GM21528 (cell line): ENCODE results near the gene SORBS2.

ENCODE experiments used
- ATAC-seq: cut with Tn5 transposase; IDR thresholded peaks from one replicate; pipeline ENCODE4 v1.9.1; 2021; ENCODE audit warnings: mild to moderate bottlenecking, moderate library complexity; ENCODE audit not compliant: unreplicated experiment, low FRiP score

The SORBS2 gene

GRCh38 chr4:185805979-185806378 is 6.0 kb downstream of the SORBS2 start:
- no peak for ATAC-seq

GRCh38 chr4:185805262-185805802 is 6.7 kb downstream of the SORBS2 start:
- no peak for ATAC-seq

GRCh38 chr4:185803022-185803421 is 9.0 kb downstream of the SORBS2 start:
- ATAC-seq, result no peak

GRCh38 chr4:185801471-185801870 is 10.5 kb downstream of the SORBS2 start:
- ATAC-seq, result no peak

- ATAC-seq, result no peak
These were observed 11.6 kb downstream of the SORBS2 start for GRCh38 chr4:185800266-185800945.

- ATAC-seq, result no peak
These were observed 12.6 kb downstream of the SORBS2 start for GRCh38 chr4:185799442-185799841.

- ATAC-seq, result no peak
These were observed 14.2 kb downstream of the SORBS2 start for GRCh38 chr4:185797596-185798338.

GRCh38 chr4:185797018-185797417 is 15.0 kb downstream of the SORBS2 start:
- ATAC-seq, result no peak

- no peak for ATAC-seq
These were observed 15.8 kb downstream of the SORBS2 start for GRCh38 chr4:185796176-185796575.

GRCh38 chr4:185794637-185795036 is 17.4 kb downstream of the SORBS2 start:
- no peak for ATAC-seq

- no peak for ATAC-seq
These were observed 18.3 kb downstream of the SORBS2 start for GRCh38 chr4:185793716-185794115.

GRCh38 chr4:185793116-185793485 is 18.9 kb downstream of the SORBS2 start:
- ATAC-seq, result no peak

- no peak for ATAC-seq
These were observed 19.4 kb downstream of the SORBS2 start for GRCh38 chr4:185792384-185793115.

- no peak for ATAC-seq
These were observed 23.9 kb downstream of the SORBS2 start for GRCh38 chr4:185787926-185788679.

GRCh38 chr4:185786422-185786821 is 25.6 kb downstream of the SORBS2 start:
- no peak for ATAC-seq

- no peak for ATAC-seq
These were observed 28.4 kb downstream of the SORBS2 start for GRCh38 chr4:185783574-185783973.

GRCh38 chr4:185782523-185782922 is 29.5 kb downstream of the SORBS2 start:
- no peak for ATAC-seq

- no peak for ATAC-seq
These were observed 30.3 kb downstream of the SORBS2 start for GRCh38 chr4:185781555-185782215.

- ATAC-seq, result no peak
These were observed 31.5 kb downstream of the SORBS2 start for GRCh38 chr4:185780472-185780871.

GRCh38 chr4:185779517-185779916 is 32.5 kb downstream of the SORBS2 start:
- no peak for ATAC-seq
